Uterus (tissue), 4 donors: ENCODE measurements around the gene ADARB2. TPM values are rescaled to one million over a fixed set of nuclear protein-coding genes. Genes with fewer than 3 reads are reported as not detected.
"Not testable (repeated sequence)": the region's sequence is repeated elsewhere in the genome, so short reads cannot be mapped to it uniquely, and the experiment has no call there.

Experiments
- DNase-seq, 2 donors: peaks; one replicate each; pipeline ENCODE4 v3.0.0-alpha.2; 2019 to 2020
- H3K27ac ChIP-seq, 2 donors: fragments of 200-600 bp; sonication (generic); 1 replicate in 1 of 2; 2 replicates in 1 of 2; pipeline ENCODE4 v1.5.1; 2016 to 2018
- H3K27me3 ChIP-seq, 2 donors: fragments of 200-600 bp; sonication (generic); one replicate each; pipeline ENCODE4 v1.5.1; 2018 to 2019; ENCODE audit warnings: control low read depth in 1 of 2
- H3K36me3 ChIP-seq, 2 donors: fragments of 200-600 bp; sonication (generic); one replicate each; pipeline ENCODE4 v1.5.1; 2019; ENCODE audit warnings: control low read depth in 1 of 2
- H3K4me1 ChIP-seq, 2 donors: fragments of 200-600 bp; sonication (generic); one replicate each; pipeline ENCODE4 v1.5.1; 2018 to 2019; ENCODE audit warnings: control low read depth in 1 of 2
- H3K4me3 ChIP-seq, 2 donors: fragments of 200-600 bp; sonication (generic); 1 replicate in 1 of 2; 2 replicates in 1 of 2; pipeline ENCODE4 v1.5.1; 2018 to 2019; ENCODE audit warnings: mild to moderate bottlenecking in 1 of 2
- H3K9me3 ChIP-seq, 2 donors: fragments of 200-600 bp; sonication (generic); one replicate each; pipeline ENCODE4 v1.5.1; 2019; ENCODE audit warnings: control low read depth in 1 of 2
- CTCF ChIP-seq, 4 experiments: fragments of 200-600 bp in 2 of 4; fragments of 450-650 bp in 2 of 4; sonication (generic) in 2 of 4; IDR thresholded peaks; one replicate each; pipeline ENCODE4 v1.5.1; 2016 to 2019; ENCODE audit warnings: antibody characterized with exemption in 4 of 4, mild to moderate bottlenecking in 2 of 4, moderate library complexity in 1 of 4
- POLR2A ChIP-seq, 2 donors: fragments of 450-650 bp; IDR thresholded peaks; one replicate each; pipeline ENCODE4 v1.6.1; 2016; ENCODE audit warnings: antibody characterized with exemption in 2 of 2, mild to moderate bottlenecking in 1 of 2, moderate library complexity in 1 of 2
- intact Hi-C: fragments of 100-400 bp; cut with DNase I; formaldehyde crosslinking; loops from one replicate; pipeline ENCODE4 v1.15.1; 2023; ENCODE audit warnings: low total_unique reads
- total RNA-seq, 4 donors: library from RNA; depleted of rRNA in 3 of 4; stranded (reverse); fragments of >200 nt in 3 of 4; gene quantifications; one replicate each; pipeline versions ENCODE4 v1.1.0 to v1.2.4, GENCODE V29; 2014 to 2023
- donor health status: DM: yes; HTN: yes; CAD: no.

The ADARB2 gene
- total RNA-seq, 4 donors from 2014 or later = 0.76 to 2.6 (median 2.0) TPM; not detected in 1

GRCh38 chr10:1228467-1228975 lies 508.8 kb downstream of the ADARB2 start:
- DNase-seq = no peak
- intact Hi-C loops = no loop called here
- no peaks in the 10 kb centered on the region for H3K27me3 ChIP-seq
- TF ChIP-seq CTCF (IDR thresholded peaks at IDR 0.05) = no peak
- no peaks in the 10 kb centered on the region for H3K4me1 ChIP-seq
- H3K9me3 ChIP-seq = no peaks in the 10 kb centered on the region
- no peak overlapping the region for H3K27ac ChIP-seq
- no peak overlapping the region for H3K4me3 ChIP-seq
- H3K36me3 ChIP-seq = no peaks in the 10 kb centered on the region

GRCh38 chr10:1227510-1228402 lies 509.6 kb downstream of the ADARB2 start:
- Histone ChIP-seq H3K4me1 (no peaks in the 10 kb centered on the region), H3K36me3 (no peaks in the 10 kb centered on the region), H3K9me3 (no peaks in the 10 kb centered on the region), H3K4me3 (no peak overlapping the region), H3K27me3 (no peaks in the 10 kb centered on the region), H3K27ac (no peak overlapping the region)
- DNase-seq = no peak
- intact Hi-C loops = no loop called here
- no peak for TF ChIP-seq CTCF (IDR thresholded peaks at IDR 0.05)
- TF ChIP-seq POLR2A (IDR thresholded peaks at IDR 0.05) = no peak

GRCh38 chr10:1226907-1227306 lies 510.4 kb downstream of the ADARB2 start:
- H3K9me3 ChIP-seq, DNase-seq, H3K4me1 ChIP-seq, H3K36me3 ChIP-seq, intact Hi-C loops, H3K4me3 ChIP-seq, H3K27me3 ChIP-seq, H3K27ac ChIP-seq: not testable (repeated sequence)

- H3K27me3 ChIP-seq, DNase-seq, intact Hi-C loops, H3K36me3 ChIP-seq, H3K27ac ChIP-seq, H3K4me3 ChIP-seq, H3K4me1 ChIP-seq, H3K9me3 ChIP-seq: not testable (repeated sequence)
Observed at GRCh38 chr10:1219874-1220273, 517.5 kb downstream of the ADARB2 start.

- Histone ChIP-seq H3K4me1 (no peaks in the 10 kb centered on the region), H3K4me3 (no peak overlapping the region), H3K27me3 (no peaks in the 10 kb centered on the region), H3K27ac (no peak overlapping the region), H3K36me3 (no peaks in the 10 kb centered on the region), H3K9me3 (no peaks in the 10 kb centered on the region)
- intact Hi-C loops = no loop called here
- no peak for DNase-seq
- TF ChIP-seq CTCF (IDR thresholded peaks at IDR 0.05) (no peak), POLR2A (IDR thresholded peaks at IDR 0.05) (no peak)
Observed at GRCh38 chr10:1217661-1218060, 519.7 kb downstream of the ADARB2 start.

GRCh38 chr10:1217237-1217587 lies 520.1 kb downstream of the ADARB2 start:
- H3K36me3 ChIP-seq = no peaks in the 10 kb centered on the region
- no peak overlapping the region for H3K4me3 ChIP-seq
- H3K27me3 ChIP-seq = no peaks in the 10 kb centered on the region
- no peaks in the 10 kb centered on the region for H3K9me3 ChIP-seq
- no peak overlapping the region for H3K27ac ChIP-seq
- intact Hi-C loops = no loop called here
- DNase-seq = no peak
- no peaks in the 10 kb centered on the region for H3K4me1 ChIP-seq
- TF ChIP-seq POLR2A (IDR thresholded peaks at IDR 0.05) (no peak), CTCF (IDR thresholded peaks at IDR 0.05) (no peak)
